C4-2B (cell line): ENCODE measurements around the gene ADGRG4.
A peak's percentile ranks its signal among the peaks of the same experiment; 100 is the strongest.
"Not testable (repeated sequence)": the region's sequence is repeated elsewhere in the genome, so short reads cannot be mapped to it uniquely, and the experiment has no call there.

ENCODE experiments used
- H3K27ac ChIP-seq: fragments of 450-650 bp; 2 replicates; pipeline ENCODE4 v1.5.1; 2017
- ZFX ChIP-seq: fragments of 450-650 bp; IDR thresholded peaks from 2 replicates; pipeline ENCODE4 v1.6.1; 2017
- TF ChIP-seq, protein P1 (sequence below): fragments of 450-650 bp; conservative IDR thresholded peaks from 2 replicates; pipeline ENCODE4 v1.5.1; 2017; ENCODE audit warnings: mild to moderate bottlenecking

The ADGRG4 gene

GRCh38 chrX:136273986-136274385 lies 26.8 kb upstream of the ADGRG4 start:
- TF ChIP-seq, protein P1, sequence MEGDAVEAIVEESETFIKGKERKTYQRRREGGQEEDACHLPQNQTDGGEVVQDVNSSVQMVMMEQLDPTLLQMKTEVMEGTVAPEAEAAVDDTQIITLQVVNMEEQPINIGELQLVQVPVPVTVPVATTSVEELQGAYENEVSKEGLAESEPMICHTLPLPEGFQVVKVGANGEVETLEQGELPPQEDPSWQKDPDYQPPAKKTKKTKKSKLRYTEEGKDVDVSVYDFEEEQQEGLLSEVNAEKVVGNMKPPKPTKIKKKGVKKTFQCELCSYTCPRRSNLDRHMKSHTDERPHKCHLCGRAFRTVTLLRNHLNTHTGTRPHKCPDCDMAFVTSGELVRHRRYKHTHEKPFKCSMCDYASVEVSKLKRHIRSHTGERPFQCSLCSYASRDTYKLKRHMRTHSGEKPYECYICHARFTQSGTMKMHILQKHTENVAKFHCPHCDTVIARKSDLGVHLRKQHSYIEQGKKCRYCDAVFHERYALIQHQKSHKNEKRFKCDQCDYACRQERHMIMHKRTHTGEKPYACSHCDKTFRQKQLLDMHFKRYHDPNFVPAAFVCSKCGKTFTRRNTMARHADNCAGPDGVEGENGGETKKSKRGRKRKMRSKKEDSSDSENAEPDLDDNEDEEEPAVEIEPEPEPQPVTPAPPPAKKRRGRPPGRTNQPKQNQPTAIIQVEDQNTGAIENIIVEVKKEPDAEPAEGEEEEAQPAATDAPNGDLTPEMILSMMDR: no peak
- TF ChIP-seq ZFX: no peak
- H3K27ac ChIP-seq: no peak overlapping the region

- TF ChIP-seq ZFX: no peak
- TF ChIP-seq, protein P1: no peak
- H3K27ac ChIP-seq: no peak overlapping the region
These were observed 25.2 kb upstream of the ADGRG4 start for GRCh38 chrX:136275553-136275952.

DNA sequence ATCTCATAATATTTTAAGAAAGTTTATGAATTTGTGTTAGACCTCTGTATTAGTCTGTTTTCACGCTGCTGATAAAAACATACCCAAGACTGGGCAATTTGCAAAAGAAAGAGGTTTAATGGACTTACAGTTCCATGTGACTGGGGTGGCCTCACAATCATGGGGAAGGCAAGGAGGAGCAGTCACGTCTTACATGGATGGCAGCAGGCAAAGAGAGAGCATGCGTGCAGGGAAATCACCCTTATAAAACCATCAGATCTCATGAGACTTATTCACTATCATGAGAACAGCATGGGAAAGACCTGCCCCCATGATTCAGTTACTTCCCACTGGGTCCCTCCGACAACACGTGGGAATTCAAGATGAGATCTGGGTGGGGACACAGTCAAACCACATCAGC lies 14.4 kb upstream of the ADGRG4 start:
- H3K27ac ChIP-seq: not testable (repeated sequence)

GRCh38 chrX:136291824-136292223 lies 8.9 kb upstream of the ADGRG4 start:
- no peak overlapping the region for H3K27ac ChIP-seq
- no peak for TF ChIP-seq ZFX
- TF ChIP-seq, protein P1: no peak

DNA sequence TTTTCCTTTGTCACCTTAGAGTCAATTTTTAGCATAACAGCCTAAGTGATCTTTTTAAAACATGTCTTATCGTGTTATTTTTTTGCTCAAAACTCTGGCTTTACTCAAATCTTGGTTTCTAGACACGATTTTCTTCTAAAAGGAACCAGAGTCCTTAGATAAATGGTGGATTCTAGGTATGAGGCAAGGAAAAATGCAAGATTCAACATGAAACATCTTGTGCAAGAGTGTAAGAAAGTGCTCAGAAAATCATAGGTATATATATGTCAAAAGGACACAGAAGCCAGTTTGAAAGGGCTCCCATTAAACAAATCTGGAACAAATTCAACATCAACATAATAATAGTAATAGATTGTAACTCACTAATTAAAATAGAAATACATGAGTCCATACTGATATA lies 8.1 kb upstream of the ADGRG4 start:
- TF ChIP-seq, protein P1: no peak
- no peak for TF ChIP-seq ZFX
- no peak overlapping the region for H3K27ac ChIP-seq

GRCh38 chrX:136295380-136295779 lies 5.4 kb upstream of the ADGRG4 start:
- no peak for TF ChIP-seq ZFX
- TF ChIP-seq, protein P1: no peak
- H3K27ac ChIP-seq: no peak overlapping the region

DNA sequence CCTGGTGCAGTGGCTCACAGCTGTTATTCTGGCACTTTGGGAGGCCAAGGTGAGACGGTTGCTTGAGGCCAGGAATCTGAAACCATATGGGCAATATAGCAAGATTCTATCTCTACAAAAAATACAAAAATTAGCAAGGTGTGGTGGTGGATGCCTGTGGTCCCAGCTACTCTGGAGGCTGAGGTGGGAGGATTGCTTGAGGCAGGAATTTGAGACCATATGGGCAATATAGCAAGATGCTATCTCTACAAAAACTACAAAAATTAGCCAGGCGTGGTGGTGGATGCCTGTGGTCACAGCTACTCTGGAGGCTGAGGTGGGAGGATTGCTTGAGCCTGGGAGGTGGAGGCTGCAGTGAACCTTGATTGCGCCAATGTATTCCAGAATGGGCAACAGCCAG lies 2.3 kb downstream of the ADGRG4 start:
- H3K27ac ChIP-seq: no peak overlapping the region
- TF ChIP-seq ZFX: no peak
- TF ChIP-seq, protein P1: no peak

DNA sequence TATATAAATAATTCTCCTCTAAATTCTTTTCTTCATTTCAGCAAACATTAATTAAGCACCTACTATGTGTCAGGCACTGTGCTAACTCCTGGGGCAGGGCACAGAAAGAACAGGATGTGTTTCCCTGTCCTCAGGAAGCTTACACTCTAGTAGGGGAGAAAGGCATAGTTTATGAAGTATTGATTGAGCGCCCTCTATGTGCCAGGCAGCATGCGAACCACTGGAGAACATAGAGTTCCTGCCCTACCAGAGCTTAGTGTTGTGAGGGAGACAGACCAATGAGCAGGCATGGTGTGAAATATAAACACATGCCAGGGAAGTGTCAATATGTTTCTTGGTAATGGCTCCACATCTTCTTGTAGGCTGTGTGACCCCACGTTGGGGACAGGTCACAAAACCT lies 3.7 kb downstream of the ADGRG4 start:
- no peak overlapping the region for H3K27ac ChIP-seq
- no peak for TF ChIP-seq ZFX
- TF ChIP-seq, protein P1: peak; percentile 12; the same call in 1 of the 2 replicates
